AG04449 (cell line): ENCODE data around the gene LMNTD2.
A peak's percentile ranks its signal among the peaks of the same experiment; 100 is the strongest.

Source experiments
- CTCF ChIA-PET: fragments of 350-600 bp; formaldehyde crosslinking; extraction: SDS; loops from one replicate; lab custom pipeline; 2021; ENCODE audit warnings: antibody characterized with exemption; lab: Yijun Ruan, JAX
- POLR2A ChIA-PET: fragments of 400-600, 350-600 bp; formaldehyde crosslinking; extraction: SDS; loops from one replicate; lab custom pipeline; 2020; ENCODE audit warnings: antibody characterized with exemption, inconsistent platforms; lab: Yijun Ruan, JAX
- DNase-seq: peaks from one replicate; pipeline ENCODE4 v3.0.0-alpha.2; 2010; ENCODE audit warnings: low read depth, low spot score
- H3K4me3 ChIP-seq: 2 replicates; pipeline ENCODE4 v1.5.1; 2011; ENCODE audit warnings: low read depth, mild to moderate bottlenecking, control low read depth, low read length
- CTCF ChIP-seq: IDR thresholded peaks from one replicate; pipeline ENCODE4 v1.5.1; 2011; ENCODE audit warnings: mild to moderate bottlenecking, moderate library complexity, low read length, control low read depth, inconsistent platforms; ENCODE audit not compliant: insufficient read depth; ENCODE audit errors: missing control alignments

The LMNTD2 gene

GRCh38 chr11:556662-557256 lies 3.8 kb downstream of the LMNTD2 start:
- POLR2A ChIA-PET = interaction anchor here (0.6 to 0.8 kb wide), 2 partner anchors 10 to 19 kb away, joined by 3 read pairs; partner anchors contain the start of gene PHRF1
- DNase-seq = no peak
- TF ChIP-seq CTCF = no peak
- no peak overlapping the region for H3K4me3 ChIP-seq
- CTCF ChIA-PET = interaction anchor here (1.3 to 4.6 kb wide), 7 partner anchors 8 to 170 kb away, joined by 4 to 34 read pairs (median 15); partner anchors contain the start of gene LRRC56

GRCh38 chr11:555780-556661 lies 4.5 kb downstream of the LMNTD2 start:
- POLR2A ChIA-PET = interaction anchor here (0.6 to 0.8 kb wide), 2 partner anchors 10 to 20 kb away, joined by 3 read pairs; partner anchors contain the start of gene PHRF1
- DNase-seq = no peak
- no peak overlapping the region for H3K4me3 ChIP-seq
- no peak for TF ChIP-seq CTCF
- CTCF ChIA-PET = interaction anchor here (0.6 to 4.6 kb wide), 12 partner anchors 8 to 321 kb away, joined by 3 to 34 read pairs (median 10); partner anchors contain the start of gene LRRC56

- TF ChIP-seq CTCF = no peak
- ChIA-PET POLR2A (no interaction called here), CTCF (interaction anchor here (0.6 to 4.6 kb wide), 15 partner anchors 10 to 322 kb away, joined by 3 to 34 read pairs (median 6); partner anchors contain the start of gene LRRC56)
- DNase-seq = no peak
- H3K4me3 ChIP-seq = no peak overlapping the region
Observed at GRCh38 chr11:555227-555779, 5.2 kb downstream of the LMNTD2 start.

- TF ChIP-seq CTCF = peak; percentile 81
- ChIA-PET POLR2A (no interaction called here), CTCF (interaction anchor here (0.8 to 4.6 kb wide), 18 partner anchors 11 to 221 kb away, joined by 3 to 34 read pairs (median 5); partner anchors contain the start of gene LRRC56)
- no peak for DNase-seq
- H3K4me3 ChIP-seq = no peak overlapping the region
Observed at GRCh38 chr11:554428-555226, 5.9 kb downstream of the LMNTD2 start.

GRCh38 chr11:553988-554340 lies 6.6 kb downstream of the LMNTD2 start:
- no peak for TF ChIP-seq CTCF
- ChIA-PET CTCF (interaction anchor here (0.9 to 4.6 kb wide), 14 partner anchors 10 to 222 kb away, joined by 3 to 34 read pairs (median 6); partner anchors contain the start of gene LRRC56), POLR2A (no interaction called here)
- H3K4me3 ChIP-seq = no peak overlapping the region
- DNase-seq = no peak
